Measurements from ENCODE around the gene MFAP4.

MFAP4 gene

DNA sequence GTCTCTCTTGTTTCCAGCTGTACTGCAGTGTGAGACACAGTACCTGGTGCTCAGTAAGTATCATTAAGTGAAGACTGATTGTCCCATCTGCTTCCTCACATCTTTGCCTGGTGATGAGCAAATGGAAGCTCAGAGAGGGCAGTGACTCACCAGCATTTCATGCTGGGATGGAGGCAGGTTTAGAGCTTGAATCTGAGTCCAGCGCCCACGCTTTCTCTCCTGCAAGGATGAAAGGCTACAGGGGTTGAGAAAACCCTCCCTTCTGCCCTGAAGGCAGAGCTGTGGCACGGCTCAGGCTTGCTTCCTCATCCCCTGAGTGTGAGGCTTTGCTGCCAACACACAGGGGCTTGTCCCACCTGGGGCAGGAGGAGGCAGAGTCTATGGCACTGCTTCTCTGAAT, 22.5 kb upstream of the MFAP4 start:
- no peak for DNase-seq

GRCh38 chr17:19409066-19409465, 22.1 kb upstream of the MFAP4 start:
- no peak for DNase-seq

DNA sequence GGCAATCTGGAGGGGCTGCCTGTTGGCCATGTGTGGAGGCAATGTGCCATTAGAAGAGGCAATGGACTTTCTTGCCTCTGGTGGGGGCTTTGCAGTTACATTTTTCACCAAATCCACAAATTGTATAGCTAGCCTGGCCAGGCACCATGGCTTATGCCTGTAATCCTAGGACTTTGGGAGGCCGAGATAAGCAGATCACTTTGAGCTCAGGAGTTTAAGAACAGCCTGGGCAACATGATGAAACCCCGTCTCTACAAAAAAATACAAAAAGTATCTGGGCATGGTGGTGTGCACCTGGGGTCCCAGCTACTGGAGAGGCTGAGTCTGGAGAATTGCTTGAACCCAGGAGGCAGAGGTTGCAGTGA, 21.3 kb upstream of the MFAP4 start:
- DNase-seq: no peak

DNA sequence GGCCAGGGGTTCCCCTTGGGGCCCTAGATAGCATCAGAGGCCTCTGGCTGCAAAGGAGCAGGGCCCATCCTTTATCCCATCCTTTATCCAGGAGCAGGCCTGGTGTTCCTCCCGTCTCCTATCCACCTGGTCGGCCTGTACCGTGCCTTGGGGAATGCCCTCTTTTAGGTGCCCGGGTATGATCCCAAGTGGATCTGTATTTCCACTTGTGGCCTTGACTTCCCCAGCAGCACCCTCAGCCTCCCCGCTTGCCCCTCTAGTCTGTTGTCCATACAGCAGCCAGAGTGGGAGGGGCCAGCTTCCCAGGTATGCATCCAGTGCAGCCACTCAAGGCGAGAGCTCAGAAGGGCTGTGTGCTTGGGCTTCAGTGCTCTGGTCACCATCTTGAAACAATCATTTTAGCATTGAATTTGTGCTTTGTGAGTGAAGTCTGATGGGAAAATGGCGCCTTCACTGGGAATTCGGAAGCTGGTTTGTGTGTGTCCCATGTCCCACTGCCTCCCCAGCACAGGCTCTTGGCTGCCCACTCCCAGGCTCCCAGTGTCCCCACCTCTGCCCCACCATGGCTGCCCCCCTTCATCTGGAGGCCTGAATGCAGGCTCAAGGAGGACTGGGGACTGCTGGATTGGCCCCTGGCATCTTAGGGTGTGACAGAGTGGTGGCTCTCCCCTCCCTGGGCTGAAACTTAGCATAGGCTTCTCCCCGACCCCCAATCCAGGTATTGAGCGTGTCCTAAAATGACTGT, 20.8 kb upstream of the MFAP4 start:
- DNase-seq: no peak

GRCh38 chr17:19405114-19405513, 18.1 kb upstream of the MFAP4 start:
- DNase-seq: no peak

GRCh38 chr17:19404264-19404663, 17.3 kb upstream of the MFAP4 start:
- DNase-seq: no peak

DNA sequence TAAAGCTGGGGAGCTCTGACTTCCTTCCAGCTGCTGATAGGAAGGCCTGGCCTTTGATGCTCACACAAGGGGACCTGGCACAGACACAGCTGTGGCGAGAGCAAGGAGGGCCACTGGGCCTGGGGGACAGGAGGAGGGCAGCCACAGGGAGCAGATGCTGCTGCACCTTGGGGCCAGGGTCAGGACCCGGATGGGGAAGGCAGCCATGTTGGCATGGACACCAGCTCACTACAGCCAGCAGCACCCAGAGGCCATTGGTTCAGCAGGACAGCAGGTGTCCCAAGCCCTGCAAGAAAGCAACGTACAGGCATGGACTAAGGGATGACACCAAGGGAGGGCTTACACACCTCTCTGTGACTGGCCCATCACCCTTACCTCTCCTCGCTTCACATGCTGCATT, 16.0 kb upstream of the MFAP4 start:
- no peak for DNase-seq

- no peak for DNase-seq
Measured at GRCh38 chr17:19402171-19402570, 15.2 kb upstream of the MFAP4 start.

DNA sequence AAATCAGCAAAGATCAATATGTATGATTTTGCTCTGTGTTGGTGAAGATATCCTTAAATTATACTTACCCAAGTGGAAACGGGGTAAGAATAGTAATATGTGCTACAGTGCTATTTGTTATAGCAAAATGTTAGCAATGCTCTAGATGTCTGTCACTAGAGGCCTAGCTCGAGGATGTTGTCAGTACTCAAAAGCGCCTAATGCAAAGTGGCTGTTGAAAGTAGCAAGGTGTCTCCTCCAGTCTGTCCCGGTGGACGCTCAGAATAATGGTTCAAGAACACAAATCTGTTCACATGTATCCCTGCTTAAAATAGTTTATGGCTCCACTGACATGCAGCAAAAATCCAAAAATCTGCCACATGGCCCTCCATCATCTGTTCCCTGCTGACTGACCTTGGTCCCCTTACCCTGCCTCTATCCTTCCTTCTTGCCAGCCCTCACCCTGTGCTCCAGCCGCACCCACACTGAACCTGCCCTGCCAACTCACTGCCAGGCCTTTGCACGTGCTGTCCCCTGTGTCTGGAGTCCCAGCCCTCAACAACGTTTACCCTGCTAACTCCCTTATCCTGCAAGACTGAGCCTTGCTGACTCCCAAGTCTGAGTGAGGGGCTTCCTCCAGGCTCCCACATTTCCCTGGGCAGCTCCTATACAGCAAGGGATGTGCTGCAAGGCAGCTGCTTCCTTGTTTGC, 14.5 kb upstream of the MFAP4 start:
- DNase-seq: no peak

DNA sequence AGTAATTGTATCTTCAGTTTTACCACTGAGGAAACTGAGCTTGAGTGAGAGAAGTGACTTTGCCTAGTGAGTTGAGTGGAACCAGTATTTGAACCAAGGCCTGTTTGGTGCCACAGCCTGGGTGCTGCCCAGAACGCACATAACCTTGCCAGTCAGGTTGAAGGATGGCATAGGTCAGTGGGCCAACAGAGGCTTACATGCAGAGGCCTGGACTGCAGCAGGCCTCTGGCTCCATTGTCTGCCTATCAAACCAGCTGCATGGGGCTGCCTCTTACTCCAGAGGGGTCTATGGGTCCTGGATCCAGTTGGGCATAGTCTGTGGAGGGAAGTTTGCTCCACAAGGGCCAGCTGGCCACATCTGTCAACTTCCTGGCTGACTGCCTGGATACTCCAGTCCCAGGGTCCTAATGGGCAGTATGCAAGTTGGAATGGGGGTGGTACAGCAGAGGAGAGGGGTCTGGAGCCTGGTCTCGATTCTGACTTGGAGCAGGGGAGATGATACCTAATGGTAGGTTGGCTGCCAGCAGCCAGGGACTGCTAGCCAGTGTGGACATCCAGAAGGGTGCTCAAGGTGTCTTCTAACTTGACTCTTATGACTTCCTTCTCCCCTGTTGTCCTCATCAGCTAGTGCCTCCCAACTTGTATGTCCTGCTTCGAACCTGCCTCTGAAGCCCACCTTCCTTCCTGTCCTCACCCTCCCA, 12.9 kb upstream of the MFAP4 start:
- no peak for DNase-seq

DNA sequence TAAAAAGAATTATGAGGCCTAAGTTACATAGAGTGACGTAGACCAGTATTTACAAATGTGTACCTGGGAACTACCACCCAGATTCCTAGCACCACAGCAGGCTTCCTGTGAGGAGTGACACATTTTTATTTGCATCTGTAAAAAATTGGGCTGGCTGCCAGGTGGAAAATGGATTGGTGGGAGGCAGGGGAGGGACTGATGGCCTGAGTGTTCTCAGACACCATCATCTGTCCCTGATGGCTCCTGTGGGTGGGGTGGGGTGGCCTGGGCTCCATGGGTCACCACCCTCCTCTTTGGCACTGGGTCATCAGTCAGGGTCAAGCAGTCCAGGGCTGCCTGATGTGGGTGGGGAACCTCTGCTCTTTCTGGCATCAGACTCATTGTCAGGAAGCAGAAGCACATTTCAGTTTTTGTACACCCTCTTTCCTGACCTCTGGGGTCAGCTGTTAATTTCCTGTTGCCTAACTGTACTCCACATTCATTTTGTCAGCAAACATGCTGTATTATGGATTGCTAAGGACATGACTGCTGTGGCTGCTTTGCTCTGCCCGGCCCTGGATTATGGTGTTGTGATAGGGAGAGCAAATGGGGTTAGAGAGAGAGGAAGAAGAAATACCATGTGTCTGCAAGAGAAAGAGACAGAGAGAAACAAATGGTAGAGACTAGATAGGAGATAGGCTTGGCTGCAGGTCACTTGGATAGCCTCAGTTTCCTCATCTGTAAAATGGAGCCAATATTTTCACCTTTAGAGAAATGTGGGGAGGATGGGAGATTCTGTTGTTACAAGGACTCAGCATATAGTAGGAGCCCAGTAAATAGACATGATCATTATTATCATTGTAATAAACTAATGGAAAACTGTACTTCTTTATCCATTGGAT, 11.6 kb upstream of the MFAP4 start:
- DNase-seq: no peak

DNA sequence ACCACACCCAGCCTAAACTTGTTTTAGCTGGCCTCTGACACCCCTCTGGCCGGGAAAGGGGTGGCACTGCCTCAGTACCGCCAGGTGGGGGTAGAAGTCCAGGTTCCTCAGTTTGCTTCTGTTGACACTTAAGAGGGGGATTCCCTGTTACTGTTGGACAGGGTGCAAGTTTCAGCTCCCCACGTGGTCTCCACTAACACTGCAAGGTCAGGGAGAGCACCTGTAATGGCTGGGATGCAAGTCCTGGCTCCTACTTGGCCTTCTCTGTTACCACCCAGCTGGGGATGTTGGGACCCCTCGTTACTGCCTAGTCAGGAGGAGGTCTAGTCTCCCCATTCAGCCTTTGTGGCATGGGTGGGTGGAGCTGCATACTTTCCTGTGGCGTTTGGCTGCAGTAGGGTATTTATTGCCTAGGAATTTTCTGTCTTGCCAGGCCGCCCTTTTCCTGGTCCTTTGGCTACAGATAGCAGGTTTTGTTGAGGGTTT, 10.6 kb upstream of the MFAP4 start:
- DNase-seq: no peak

DNA sequence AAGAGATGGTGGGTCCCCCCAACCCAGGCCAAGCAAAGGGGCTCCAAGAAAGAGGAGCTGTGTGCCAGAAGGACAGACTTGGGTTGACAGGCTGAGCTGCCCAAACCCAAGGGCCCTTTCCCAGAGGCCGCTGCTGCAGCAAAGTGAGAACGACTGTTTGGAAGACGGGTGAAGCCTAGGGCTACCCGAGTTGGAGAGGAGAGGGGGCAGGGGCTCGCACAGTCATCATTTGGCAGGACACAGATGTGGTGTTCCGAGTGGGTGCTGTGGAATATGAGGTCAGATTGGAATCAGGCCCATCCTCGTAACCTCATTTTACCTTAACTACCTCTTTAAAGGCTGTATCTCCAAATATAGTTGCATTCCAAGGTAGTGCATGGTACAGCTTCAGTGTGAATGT, 5.3 kb upstream of the MFAP4 start:
- DNase-seq: no peak

DNA sequence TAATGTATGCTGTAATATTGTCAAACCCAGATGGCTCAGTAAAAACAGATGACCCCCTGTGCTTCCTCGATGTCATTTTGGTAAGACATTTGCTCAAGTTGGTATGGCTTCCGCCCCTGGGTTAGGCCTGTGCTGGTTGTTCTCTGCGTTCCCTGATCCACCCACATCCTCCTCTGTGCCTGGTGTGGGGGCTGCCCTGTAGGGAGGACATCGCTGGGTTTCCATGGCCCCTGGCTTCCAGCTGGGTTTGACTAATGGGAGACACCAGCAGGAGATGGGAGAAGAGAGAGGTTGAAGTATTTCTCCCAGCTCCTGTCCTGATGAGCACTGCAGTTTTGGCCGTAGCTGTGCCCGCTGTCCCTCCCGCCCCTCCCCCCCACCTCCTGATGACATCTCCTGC, 4.4 kb upstream of the MFAP4 start:
- DNase-seq: no peak

DNA sequence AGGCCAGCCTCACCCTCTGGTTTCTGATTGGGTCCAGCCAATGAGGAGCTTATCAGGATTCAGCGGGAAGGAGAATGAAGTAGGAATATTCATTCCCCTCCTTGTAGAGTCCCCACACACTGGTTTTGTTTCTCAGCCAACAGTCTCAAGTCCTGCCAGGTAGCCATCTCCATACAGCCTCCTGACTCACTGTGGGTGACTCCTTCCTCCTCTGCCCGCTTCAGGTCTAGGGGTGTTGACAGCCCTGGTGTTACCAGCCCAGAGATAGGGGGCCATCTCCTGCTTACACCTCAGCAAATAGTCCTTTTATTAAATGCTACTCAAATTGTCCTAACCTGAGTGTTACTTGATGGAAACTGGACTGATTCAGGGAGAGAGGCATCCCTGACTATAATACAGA, 4.0 kb upstream of the MFAP4 start:
- no peak for DNase-seq

DNA sequence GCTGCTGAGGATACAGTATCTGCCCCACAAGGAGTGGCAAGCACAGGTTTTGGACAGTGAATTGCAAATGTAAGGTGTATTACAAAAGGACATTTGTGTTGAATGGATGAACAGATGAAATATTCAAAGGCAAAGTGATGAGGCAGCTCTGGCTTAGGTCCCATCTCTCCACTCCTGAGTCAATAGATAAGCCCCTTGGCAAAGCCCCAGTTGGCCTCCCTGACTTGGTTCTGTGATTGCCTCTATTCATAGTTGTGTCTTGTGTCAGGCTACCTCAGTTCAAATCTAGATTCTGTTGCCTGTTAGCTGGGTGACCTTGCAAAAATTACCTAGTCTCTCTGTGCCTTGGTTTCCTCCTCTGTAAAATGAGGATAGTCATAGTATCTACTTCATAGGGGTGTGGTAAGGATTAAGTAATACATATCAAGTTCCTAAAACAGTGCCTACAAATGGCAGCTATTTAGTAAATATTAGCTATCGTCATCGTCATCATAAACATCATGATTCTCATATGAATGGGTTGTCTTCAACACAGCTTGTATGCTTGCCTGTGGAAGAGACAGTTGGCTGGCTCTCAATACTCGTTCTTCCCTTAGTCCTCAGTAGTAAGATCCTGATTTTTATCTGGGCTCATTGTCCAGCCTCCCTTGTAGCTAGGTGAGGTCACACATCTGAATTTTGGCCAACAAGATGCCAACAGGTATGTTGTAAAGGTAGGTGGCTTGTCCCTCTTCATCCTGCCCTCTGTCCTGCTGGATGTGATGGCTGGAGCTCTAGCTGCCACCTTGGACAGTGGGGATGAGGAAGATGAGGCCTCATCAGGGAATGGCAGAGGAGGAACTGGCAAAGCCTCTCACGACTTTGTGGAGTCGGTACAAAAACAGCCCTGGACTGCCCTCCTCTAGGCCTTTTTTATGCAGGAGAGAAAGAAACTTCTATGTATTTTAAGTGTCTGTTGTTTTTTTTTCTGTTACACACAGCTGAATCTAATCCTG, 2.1 kb upstream of the MFAP4 start:
- DNase-seq: no peak

GRCh38 chr17:19387921-19388521, 1.0 kb upstream of the MFAP4 start:
- no peak for DNase-seq

DNA sequence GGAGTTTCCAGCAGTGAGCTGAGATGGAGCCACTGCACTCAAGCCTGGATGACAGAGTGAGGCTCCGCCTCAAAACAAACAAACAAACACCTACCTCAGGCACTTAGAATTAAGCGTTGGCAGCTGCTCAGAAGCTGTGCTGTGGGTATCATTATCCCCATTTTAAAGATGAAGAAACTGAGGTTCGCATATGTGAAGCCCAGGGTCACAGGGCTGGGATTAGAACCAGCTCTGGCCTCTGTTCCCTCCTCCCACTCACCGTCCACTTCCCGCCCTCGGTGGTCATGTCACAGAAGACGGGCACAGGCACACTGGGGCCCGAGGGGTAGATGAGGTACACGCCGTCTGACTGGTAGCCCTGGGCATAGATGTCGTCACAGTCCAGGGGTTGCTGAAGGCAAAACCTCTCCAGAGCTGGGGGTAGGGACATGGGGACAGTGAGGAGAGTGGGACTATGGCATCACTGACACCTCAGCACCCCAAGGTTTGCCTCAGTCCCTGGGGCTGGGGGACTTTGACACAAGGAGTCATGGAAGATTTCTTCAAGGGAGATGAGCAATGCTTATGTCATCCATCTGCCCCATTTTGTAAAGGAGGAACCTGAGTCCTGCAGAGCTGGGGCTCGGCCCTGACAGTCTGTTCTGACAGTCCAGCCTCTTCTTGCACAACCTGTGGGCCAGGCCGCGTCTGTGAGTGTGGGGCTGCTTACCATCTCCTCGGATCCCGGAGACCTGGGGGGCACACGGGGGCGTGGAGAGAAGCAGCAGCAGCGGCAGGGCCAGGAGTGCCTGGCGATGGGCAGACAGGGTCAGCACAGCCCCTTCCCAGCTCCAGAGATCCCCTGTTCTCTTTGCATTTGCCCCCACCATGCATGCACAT, 700 bp downstream of the MFAP4 start:
- DNase-seq: no peak

GRCh38 chr17:19385521-19385983, 1.4 kb downstream of the MFAP4 start:
- no peak for DNase-seq

GRCh38 chr17:19384723-19385391, 2.1 kb downstream of the MFAP4 start:
- DNase-seq: no peak
